ENCODE data around the gene CLK1.

Gene CLK1

DNA sequence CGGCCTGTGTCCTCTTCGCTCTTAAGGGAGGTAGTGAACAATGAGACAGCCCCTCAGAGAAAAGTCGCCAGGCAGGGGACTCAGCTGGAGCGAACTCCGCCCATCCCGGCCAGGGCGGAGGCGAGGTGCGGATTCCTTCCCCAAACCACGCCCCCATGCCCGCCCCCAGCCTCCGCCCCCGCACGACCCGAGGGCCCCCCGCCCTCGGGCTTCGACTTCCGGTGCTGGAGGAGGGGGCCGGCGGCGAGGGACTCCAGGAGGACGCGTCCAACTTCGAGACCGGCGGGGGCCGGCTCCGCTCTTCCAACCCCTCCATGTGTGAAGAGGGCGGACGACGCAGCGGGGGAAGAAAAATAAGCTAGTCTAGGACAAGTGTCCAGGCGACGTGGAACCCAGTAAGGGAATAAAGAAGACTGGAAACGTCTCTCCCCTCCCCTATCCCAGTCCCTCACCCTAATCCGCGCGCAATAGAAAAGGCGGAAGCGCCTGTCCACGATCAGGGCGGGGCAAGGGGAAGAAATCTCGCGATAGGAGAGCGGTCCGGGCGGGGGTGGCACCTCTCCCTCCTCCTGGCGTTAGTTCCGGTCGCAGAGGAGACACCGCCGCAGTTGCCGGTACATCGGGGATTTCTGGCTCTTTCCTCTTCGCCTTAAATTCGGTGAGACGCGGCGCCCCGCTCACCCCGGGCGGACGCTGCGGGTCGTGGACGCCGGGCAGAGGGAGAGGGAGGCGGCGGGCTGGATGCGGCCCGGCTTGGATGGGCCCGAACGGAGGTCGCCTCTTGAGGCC is 52.9 kb downstream of the CLK1 start, which contains the start of gene BZW1:
Gene BZW1, plus strand, starts transcription at position 578 of the 789 bp plus-strand sequence. CDS start 1,308 bp downstream, outside the sequence.
- peak within 1 kb of the TSS; percentile 81 to 85 for H3K4me3 ChIP-seq (replicated peaks in 1 of 2; ENCODE audit: low read depth in 2 of 2, low read length in 2 of 2)
- DNase-seq (ENCODE audit: low read depth in 2 of 2), result peak; percentile 98
- TF ChIP-seq, protein P1, sequence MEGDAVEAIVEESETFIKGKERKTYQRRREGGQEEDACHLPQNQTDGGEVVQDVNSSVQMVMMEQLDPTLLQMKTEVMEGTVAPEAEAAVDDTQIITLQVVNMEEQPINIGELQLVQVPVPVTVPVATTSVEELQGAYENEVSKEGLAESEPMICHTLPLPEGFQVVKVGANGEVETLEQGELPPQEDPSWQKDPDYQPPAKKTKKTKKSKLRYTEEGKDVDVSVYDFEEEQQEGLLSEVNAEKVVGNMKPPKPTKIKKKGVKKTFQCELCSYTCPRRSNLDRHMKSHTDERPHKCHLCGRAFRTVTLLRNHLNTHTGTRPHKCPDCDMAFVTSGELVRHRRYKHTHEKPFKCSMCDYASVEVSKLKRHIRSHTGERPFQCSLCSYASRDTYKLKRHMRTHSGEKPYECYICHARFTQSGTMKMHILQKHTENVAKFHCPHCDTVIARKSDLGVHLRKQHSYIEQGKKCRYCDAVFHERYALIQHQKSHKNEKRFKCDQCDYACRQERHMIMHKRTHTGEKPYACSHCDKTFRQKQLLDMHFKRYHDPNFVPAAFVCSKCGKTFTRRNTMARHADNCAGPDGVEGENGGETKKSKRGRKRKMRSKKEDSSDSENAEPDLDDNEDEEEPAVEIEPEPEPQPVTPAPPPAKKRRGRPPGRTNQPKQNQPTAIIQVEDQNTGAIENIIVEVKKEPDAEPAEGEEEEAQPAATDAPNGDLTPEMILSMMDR (IDR thresholded peaks at IDR 0.05; ENCODE audit: low read depth, low read length), result no peak

DNA sequence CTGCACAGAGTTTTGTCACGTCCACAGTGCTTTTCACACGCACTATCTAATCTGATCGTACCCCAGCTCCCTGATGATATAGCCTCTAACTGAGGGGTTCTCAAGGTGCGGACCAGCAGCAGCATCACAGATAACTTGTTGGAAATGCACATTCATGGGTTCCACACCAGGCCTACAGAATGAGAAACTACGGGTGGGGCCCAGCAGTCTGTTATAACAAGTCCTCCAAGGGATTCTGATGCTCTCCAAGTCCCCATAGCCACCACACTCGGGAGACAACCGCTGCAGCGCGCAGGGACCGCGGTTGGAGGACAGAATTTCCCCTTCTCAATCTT is 53.5 kb downstream of the CLK1 start:
- peak overlapping the region; percentile 25 to 85 for H3K4me3 ChIP-seq (replicated peaks in 1 of 2; ENCODE audit: low read depth in 2 of 2, low read length in 2 of 2)
- DNase-seq (ENCODE audit: low read depth in 2 of 2), result no peak
- TF ChIP-seq, protein P1 (IDR thresholded peaks at IDR 0.05; ENCODE audit: low read depth, low read length), result no peak

DNA sequence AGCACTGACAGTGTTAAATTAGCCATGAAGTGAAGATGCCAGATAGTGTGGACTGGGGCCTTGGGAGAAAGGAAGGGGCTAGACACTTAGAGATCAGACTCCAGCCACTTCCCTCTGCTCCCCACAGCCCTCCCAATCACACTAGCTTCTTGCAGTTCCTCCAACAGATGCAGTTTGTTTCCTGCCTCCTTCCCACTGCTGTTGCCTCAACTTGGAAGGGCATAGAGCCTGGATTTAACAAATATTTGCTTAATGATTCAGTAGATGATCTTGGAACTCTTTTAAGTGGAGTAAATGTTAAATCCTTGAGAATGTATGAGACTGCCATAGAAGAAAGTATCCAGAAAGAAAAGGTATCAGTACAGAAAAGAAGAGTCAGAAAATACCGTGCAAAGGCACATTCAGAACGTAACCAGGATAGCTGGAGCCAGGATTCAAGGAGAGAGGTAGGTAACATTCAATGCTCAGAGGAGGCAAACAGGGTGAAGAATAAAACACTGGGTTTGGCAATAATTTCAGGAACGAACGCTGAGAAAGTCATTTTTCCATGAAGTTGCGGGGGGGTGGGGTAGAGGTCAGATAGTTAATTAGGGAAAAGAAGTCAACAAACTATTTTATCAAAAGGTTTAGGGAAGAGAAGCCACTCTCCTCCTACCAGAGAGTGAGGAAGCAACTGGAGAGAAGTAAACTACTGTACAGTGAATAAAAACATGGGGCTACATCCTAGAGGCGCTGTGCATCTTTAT is 54.0 kb downstream of the CLK1 start:
- H3K4me3 ChIP-seq (replicated peaks in 1 of 2; ENCODE audit: low read depth in 2 of 2, low read length in 2 of 2), result peak overlapping the region; percentile 25 to 85
- TF ChIP-seq, protein P1 (IDR thresholded peaks at IDR 0.05; ENCODE audit: low read depth, low read length), result no peak
- DNase-seq (ENCODE audit: low read depth in 2 of 2), result peak; percentile 83 to 88

DNA sequence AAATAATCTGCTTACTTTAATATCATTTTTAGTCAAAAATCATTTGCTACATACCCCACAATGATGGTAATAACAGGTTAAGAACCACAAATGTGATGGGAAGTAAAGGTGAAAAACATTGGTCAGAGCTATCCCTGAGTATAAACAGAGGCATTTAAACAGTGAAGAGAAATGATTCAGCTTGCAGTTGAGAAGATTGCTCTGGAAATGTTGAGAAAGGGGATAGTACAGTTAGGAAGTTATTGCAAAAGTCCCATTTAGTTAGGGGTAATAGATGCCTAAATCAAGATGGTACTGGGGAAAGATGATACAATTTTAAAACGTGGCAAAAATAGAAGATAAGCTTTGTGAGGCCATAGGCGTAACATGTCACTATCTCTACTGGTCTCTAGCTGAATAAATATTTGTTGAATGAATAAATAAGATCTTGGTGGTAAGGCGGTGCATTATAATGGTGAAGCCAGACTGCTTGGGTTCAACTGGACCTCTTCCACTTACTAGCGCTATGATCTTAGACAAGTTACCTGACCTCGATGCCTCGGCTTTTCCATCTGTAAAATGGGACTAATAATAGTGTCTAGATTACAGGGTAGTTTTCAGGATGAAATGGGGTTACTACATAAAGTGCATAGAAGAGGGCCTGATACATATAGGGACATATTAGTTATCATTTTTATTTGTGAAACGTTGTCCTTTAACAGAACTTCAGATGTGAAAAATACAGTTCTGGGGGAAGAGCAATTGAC is 54.8 kb downstream of the CLK1 start:
- TF ChIP-seq, protein P1 (IDR thresholded peaks at IDR 0.05; ENCODE audit: low read depth, low read length), result no peak
- peak; percentile 36 to 42 for DNase-seq (ENCODE audit: low read depth in 2 of 2)
- no peak overlapping the region for H3K4me3 ChIP-seq (replicated peaks in 1 of 2; ENCODE audit: low read depth in 2 of 2, low read length in 2 of 2)
